GM13976 (cell line): Measurements from ENCODE around the gene PXN.
"Not testable (repeated sequence)": the region's sequence is repeated elsewhere in the genome, so short reads cannot be mapped to it uniquely, and the experiment has no call there.

ENCODE experiments used
- DNase-seq: peaks from one replicate; pipeline ENCODE4 v3.0.0; 2012; ENCODE audit warnings: low spot score
- in situ Hi-C: fragments of 300-500 bp; cut with MboI; formaldehyde crosslinking; loops from one replicate; pipeline ENCODE4 v1.12.0; 2022; ENCODE audit warnings: low sequenced_read_pairs, mixed read lengths, inconsistent platforms; ENCODE audit not compliant: unreplicated experiment
- TF ChIP-seq, protein P1 (sequence below): IDR thresholded peaks from 2 replicates; pipeline ENCODE4 v1.5.1; 2012; ENCODE audit warnings: borderline replicate concordance, mild to moderate bottlenecking; ENCODE audit not compliant: insufficient read depth; ENCODE audit errors: extremely low read depth, missing control alignments, control extremely low read depth

PXN gene

DNA sequence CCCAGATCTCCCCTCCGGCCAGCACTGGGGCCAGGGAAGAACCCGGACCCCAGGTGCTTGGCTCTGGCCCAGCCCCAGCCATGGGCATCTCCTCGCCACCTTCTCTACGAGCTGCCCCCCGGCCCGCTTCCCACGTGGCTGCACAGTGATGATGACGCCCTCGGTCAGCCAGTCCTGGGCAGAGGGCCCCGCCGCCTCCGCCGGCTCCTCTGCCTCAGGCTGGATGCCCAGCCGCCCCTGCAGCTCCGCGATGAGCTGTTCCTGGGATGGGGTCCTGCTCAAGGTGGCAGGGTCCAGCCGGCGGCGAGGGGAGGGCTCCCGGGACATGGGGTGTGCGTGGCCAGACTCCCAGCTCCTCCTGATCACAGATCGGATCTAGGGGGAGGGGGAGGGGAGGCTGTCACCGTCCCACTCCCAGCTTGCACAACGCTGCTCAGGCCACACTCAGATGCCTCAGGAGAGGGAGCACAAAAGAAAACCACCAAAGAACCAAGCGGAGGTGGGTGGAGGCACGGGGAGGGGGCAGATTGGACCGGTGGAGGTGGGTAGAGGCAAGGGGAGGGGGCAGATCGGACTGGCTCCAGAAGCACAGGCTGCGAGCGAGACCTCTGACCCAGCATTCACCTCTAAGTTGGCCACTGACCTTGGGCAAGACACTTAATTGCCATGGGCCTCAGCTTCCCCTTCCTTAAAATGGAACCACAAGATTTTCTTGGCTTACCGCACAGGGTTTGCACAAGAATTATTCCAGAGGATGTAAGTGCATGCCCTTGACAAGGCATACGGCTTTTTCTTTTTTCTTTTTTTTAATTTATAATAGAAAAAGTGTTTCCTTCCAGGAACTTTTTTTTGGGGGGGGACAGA, 48.6 kb downstream of the PXN start:
- TF ChIP-seq, protein P1, sequence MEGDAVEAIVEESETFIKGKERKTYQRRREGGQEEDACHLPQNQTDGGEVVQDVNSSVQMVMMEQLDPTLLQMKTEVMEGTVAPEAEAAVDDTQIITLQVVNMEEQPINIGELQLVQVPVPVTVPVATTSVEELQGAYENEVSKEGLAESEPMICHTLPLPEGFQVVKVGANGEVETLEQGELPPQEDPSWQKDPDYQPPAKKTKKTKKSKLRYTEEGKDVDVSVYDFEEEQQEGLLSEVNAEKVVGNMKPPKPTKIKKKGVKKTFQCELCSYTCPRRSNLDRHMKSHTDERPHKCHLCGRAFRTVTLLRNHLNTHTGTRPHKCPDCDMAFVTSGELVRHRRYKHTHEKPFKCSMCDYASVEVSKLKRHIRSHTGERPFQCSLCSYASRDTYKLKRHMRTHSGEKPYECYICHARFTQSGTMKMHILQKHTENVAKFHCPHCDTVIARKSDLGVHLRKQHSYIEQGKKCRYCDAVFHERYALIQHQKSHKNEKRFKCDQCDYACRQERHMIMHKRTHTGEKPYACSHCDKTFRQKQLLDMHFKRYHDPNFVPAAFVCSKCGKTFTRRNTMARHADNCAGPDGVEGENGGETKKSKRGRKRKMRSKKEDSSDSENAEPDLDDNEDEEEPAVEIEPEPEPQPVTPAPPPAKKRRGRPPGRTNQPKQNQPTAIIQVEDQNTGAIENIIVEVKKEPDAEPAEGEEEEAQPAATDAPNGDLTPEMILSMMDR: no peak
- no peak for DNase-seq

DNA sequence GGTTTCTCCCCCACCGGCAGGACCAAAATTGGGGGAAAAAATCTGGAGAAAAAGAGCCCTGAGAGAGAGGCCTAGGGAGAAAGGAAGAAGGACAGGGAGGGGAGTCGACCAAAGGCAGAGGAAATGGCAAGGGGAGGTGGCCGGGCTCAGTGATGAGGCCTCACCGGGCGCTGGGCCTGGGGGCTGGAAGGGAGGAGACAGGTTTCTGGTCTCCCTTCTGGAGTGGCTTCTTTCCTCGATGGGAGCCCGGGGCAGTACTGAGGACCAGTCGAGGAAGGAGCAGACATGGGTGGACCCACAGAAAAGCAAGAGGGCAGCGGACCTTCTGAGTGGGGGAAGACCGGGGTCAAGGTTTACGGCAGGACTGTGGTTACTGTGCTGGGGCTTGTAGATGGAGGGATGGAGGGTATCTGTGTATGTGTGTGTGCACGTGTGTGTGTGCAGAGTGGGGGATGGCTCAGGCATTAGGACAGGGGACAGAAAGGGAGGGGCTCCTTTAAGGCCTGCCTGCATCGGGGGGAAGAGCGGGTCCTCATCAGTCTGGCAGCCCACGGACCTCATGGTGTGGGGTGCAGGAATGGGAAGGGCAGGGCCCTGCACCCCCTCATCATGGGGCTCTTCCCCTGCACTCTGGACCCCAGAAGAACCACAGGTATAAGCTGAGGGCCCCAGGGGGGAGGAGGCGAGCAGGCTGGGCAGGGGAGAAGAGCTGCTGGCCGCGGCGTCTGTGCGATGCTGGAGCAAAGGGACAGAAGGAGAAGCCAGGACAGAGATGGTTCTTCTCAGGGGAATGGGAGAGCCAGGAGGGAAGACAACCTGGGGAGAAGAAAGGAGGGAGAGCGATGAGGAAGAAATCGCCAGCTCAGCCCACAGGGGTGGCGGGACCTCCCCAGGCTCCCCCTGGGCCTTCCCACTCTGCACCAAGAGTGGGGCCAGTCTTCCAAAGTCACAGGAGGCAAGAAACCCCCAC, 49.5 kb downstream of the PXN start:
- no peak for DNase-seq
- TF ChIP-seq, protein P1: no peak
- in situ Hi-C loops: no loop called here

More for the DNA sequence above, 48.6 kb downstream of the PXN start:
- in situ Hi-C loops: no loop called here

DNA sequence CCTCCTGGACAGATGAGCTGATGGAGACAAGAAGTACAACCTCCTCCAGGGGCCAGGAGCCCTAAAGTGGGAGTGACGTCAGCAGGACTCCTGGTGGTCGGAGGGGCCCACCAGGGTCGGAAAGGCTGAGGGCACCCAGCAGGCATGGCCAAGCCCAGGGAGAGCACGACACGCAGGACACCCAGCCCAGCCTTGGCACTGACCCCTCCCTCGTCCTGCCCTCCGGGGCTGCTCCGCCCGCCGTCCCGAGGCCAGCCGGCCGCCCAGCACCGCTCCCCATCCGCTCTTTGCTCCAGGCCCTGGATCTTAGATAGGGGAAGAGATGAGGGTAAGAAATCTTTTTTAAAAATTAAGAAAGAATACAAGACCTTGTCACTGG, 50.2 kb downstream of the PXN start:
- no peak for DNase-seq
- TF ChIP-seq, protein P1: no peak
- in situ Hi-C loops: no loop called here

DNA sequence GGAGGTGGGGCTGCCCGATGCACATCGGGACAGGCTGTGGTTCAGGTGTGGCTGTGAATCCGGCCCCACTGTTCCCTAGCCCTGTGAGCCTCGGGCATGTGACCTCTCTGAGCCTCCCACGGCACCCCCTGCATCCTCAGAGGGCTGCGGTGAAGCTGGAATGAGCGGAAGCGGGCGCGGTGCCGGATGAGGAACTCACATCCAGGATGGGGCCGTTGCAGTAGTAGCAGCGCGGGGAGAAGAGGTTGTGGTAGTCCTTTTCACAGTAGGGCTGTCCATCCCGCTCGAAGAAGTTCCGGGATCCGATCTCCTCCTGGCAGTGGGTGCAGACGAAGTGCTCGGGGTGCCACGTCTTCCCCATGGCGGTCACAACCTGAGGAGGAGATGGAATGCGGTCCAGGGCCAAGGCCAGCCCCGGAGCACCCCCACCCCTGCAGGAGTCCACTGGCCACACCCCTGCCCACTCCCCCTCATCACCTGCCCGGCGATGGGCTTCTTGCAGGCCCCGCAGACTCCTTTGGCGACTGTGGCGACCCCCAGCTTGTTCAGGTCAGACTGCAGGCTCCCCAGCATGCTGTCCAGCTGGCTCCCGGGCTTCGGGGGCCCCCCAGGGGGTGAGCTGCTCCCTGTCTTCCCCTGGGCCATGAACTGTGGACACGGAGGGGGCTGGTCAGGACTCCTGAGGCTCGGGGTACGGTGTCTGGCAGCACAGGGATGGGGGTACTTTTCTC, 50.7 kb downstream of the PXN start:
- TF ChIP-seq, protein P1: no peak
- no peak for DNase-seq
- in situ Hi-C loops: no loop called here

DNA sequence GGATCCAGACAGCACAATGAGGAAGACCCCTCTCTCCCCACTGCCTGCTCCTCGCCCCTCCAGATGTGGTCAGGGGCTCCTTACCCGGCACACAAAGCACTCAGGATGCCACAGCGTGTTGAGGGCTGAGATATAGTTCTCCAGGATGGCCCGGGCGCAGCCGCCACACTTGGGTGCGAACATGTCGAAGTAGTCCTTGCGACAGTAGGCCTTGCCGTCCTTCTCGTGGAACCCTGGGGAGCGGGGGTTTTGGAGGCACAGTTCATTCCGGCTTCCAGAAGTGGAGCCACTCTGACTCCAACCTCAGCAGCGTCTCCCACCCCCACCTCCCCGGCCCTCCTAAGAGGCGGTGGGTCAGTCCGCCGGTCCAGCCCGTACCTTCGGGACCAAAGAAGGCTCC, 51.8 kb downstream of the PXN start:
- TF ChIP-seq, protein P1: no peak
- no peak for DNase-seq
- in situ Hi-C loops: no loop called here

DNA sequence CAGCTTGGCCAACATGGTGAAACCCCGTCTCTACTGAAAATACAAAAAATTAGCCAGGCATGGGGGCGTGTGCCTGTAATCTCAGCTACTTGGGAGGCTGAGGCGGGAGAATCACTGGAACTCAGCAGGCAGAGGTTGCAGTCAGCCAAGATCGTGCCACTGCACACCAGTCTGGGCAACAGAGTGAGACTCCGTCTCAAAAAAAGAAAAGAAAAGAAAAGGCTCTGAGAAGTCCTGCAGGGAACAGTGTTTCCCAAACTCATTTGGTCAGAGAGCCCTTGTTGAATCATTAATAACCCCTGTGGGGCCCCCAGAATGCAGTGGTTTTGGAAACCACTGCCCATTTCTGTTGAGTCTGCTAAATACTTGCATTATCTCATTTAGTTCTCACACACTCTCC, 52.3 kb downstream of the PXN start:
- in situ Hi-C loops, DNase-seq: not testable (repeated sequence)
